PC-9 (cell line): ENCODE results near the gene ANKRD6.

Experiments
- EZH2 ChIP-seq: fragments of 200-600 bp; sonication (generic); IDR thresholded peaks from 2 replicates; pipeline ENCODE4 v1.8.0; 2017; ENCODE audit warnings: antibody characterized with exemption, low read depth
- TF ChIP-seq, protein P1 (sequence below): fragments of 200-600 bp; sonication (generic); conservative IDR thresholded peaks from 2 replicates; pipeline ENCODE4 v1.6.1; 2017; ENCODE audit warnings: mixed run types, antibody characterized with exemption, mild to moderate bottlenecking, moderate library complexity

DNA sequence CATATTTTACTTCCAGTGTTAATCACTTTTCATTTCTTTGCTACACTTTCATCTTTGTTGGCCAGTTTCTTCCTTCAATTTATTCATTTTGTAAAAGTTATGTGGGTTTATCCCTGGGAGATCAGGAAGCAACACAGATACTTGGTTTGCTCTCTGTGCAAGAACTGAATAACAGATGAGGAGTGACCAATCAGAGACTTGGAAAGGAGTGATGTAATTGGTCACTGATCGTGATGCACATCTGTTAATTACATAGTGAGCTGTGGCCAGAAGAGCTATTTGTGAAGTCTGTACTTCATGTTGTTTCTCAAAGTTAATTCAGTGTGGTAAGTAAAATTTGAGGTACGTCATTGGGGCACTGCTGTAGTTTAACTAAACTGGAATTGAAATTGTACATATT lies 21.3 kb downstream of the ANKRD6 start:
- TF ChIP-seq EZH2 = no peak
- TF ChIP-seq, protein P1, sequence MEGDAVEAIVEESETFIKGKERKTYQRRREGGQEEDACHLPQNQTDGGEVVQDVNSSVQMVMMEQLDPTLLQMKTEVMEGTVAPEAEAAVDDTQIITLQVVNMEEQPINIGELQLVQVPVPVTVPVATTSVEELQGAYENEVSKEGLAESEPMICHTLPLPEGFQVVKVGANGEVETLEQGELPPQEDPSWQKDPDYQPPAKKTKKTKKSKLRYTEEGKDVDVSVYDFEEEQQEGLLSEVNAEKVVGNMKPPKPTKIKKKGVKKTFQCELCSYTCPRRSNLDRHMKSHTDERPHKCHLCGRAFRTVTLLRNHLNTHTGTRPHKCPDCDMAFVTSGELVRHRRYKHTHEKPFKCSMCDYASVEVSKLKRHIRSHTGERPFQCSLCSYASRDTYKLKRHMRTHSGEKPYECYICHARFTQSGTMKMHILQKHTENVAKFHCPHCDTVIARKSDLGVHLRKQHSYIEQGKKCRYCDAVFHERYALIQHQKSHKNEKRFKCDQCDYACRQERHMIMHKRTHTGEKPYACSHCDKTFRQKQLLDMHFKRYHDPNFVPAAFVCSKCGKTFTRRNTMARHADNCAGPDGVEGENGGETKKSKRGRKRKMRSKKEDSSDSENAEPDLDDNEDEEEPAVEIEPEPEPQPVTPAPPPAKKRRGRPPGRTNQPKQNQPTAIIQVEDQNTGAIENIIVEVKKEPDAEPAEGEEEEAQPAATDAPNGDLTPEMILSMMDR = no peak
